HG02885 (cell line): ENCODE measurements around the gene MICAL2.
A peak's percentile ranks its signal among the peaks of the same experiment; 100 is the strongest.

Source experiments
- ATAC-seq: cut with Tn5 transposase; IDR thresholded peaks from one replicate; pipeline ENCODE4 v1.9.1; 2021; ENCODE audit warnings: mild to moderate bottlenecking; ENCODE audit not compliant: unreplicated experiment, poor library complexity

MICAL2 gene

DNA sequence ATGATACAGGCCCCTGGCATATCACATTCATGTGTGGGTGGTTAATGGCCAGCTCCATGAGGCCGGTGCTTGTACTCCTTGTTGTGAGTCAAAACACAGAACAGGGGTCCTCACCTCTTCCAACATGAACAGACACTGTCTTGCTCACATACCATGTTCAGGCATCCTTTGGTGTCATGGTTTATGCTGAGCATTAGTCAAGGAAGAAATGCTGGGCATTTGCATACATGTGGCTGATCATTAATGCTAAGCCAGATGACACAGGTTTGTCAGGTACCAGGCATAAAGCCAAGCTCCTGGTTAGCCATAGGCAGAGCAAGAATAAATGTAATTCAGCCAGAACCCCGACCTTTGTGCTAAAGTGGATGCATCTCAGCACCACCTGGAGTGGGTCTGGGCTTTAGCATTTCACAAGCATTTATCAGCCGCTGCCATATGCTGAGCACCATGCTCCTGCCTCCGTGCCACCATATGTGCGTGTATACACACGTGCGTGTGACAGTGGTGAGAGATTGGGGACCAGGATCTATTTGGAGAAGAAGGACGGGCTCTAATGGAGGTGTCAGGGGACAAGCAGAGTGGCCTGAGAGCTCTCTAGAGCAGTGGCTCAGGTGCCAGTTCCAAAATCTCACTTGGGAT, 55.0 kb downstream of the MICAL2 start:
- ATAC-seq = no peak

DNA sequence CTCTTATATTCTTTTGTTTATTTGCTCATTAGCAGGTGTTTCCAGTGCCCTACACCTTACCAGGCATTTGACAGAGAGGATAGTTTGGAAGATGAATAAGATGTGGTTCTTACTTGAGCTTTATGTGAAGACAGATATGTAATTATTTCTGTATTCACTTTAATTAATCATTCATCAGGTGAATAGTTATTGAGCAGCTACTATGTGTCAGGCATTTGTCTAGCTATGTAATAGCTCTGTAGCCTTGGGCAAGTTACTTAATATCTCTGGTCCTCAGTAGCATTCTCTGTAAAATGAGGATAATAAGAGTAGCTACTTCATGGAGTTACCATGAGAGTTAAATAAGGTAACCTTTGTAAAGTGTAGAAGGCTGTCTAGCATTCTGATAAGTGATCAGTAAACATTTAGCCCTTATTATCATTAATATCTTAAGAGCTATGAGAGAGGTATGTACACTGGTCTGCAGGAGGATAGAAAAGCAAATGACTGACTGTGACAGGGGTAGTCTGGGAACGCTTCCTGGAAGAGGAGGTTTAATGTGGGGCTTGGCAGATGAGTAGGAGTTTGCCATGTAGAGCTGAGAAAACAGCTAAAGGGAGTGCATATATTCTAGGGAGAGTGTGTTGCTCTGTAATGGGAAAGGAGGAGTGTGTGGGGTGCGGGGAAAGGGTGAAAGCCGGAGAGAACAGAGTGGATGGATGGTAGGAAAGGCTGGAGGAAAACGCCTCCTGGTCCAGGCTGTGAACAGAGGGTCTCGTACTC, 56.1 kb downstream of the MICAL2 start:
- ATAC-seq = no peak

DNA sequence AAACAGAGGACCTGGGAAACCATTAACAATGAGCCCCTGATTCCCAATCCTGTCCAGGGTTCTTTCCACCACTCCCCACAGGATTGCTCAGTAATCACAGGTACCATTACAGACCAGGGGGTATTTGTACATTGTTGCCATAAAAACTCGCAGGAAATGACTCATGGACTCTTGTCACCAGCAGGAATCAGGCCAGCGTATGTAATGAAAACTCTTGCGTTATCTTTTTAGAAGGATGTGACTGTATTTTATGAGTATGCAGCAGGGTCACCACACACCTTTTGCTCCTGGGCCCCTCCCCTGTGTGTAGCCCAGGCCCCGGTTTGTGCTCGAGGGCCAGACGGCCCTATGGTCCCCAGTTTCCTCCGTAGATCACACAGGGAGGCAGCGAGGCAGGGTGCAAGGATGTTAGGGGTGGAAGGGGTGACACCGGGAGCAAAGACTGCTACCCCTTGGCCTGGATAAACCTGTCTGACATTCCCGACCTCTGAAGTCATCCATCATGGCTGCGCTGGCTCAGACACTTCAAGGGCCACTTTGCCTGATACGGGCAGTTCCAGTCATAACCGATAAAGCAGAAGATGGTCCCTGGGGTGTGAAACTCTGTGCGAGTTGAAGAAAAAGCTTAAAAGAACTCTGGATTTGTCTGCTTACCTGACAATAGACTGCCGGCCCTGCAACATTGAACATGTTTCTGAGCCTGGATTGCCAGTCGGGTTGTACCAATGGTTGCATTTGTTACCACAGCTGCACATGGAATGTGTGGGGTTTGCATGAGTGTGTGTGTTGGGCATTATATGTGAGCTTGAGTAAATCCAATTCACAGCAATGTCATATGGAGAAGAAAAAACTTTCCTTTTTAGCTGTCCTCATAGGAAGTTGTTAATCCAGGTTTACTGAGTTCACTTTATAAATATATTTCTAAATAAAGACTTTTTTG, 56.9 kb downstream of the MICAL2 start:
- ATAC-seq = no peak

DNA sequence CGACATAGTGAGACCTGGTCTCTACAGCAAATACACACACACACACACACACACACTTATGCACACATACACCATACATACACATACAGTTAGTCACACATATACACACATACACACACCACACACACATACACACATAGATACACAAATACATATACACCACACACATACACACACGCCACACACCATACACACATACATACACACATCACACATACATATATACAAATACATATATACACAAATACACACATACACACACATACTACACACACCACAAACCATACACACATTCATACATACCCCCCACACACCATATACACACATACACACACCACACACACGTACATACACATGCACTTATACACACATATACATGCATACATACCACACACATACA, 57.7 kb downstream of the MICAL2 start:
- ATAC-seq = no peak

DNA sequence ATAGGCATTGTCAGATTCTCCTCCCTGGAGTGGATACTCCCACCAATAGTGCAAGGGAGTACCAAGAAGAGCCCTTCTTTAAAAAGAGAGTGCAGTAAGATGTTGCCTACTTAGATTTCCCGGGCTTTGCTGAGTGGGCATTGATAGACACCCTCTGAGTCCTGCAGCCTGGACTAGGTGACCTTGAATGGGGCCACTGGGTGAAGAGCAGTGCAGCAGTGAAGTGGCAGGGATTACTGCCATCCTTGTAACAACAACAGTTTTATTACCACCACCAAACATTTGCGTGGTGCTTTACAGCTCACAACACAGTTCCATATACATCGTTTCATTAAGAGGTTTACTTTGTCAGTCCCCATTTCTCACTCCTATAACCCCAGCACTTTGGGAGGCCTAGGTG, 59.4 kb downstream of the MICAL2 start:
- ATAC-seq = no peak

DNA sequence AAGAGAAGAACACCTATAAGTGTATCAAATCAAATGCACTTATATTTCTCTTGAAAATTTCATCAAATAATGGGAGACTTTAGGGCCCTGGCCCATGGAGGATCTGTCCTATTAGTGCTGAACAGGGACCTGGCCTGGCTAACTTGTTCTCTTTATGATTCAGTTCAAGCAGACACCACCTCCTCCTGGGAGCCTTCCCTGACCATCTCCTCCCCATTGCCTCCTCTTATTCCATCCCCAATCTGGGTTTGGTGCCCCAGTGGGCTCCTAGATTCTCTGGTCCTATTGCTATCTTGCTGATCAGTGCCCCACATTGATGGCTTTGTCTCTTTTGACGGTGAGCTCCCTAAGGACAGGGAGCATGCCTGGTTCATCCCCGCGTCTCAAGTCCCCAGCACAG, 60.1 kb downstream of the MICAL2 start:
- ATAC-seq = no peak

DNA sequence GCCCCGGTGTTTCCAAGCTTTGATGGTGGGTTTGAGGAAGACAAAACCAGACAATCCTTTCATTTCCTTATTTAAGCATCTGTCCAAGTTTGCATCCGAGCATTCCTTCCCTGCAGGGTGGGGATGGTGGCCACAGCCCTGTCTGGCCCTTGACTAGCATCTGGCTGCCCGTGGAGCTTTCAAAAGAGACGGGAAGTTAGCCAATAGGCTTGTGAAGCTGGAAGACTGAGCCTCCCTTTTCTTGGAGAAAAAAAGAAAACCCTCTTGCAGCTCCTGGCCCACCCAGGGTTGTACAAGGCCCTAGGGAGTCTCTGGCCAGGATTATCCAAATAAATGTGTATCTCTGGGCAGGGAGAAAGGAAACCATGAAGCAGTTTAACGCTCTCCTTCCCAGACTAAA, 60.6 kb downstream of the MICAL2 start:
- no peak for ATAC-seq

DNA sequence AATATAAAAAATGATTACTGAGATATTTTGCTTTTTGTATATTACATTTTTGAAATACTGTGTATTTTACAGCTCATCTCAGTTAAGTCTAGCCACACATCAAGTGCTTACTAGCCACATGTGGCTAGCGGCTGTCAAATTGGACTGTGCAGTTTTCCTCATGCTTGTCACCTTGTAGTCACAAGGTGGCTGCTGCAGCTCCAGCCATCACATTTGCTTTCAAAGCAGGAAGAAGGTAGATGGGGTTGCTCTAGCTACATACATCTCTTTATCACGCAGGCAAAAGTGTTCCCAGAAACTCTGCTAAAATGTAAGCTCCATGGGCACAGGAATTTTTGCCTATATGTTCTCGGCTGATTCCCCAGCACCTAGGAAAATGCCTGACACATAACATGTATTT, 61.5 kb downstream of the MICAL2 start:
- ATAC-seq = no peak

DNA sequence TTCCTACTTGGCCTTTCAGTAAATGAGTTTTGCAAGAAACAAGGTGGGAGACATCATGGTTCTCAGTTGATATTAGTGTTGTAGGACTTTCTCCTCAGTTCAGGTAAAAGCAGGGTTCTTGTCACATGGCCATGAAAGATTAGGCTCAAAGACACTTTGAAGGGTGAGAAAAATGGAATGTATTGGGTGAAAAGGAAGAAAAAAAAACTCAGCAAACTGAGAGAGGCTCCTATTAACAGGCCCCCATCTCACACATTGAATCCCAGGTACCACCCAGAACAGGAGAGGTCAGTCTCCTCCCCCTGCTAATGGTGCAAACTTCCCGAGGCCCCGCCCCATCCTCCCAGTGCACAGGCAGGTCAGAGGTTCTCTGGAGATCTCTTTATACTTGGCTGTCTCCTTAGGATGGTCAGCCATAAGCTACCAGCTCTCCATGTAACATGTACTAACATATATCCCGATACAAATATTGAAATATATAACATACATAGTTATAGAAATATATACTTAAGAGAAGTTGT, 62.2 kb downstream of the MICAL2 start:
- no peak for ATAC-seq

DNA sequence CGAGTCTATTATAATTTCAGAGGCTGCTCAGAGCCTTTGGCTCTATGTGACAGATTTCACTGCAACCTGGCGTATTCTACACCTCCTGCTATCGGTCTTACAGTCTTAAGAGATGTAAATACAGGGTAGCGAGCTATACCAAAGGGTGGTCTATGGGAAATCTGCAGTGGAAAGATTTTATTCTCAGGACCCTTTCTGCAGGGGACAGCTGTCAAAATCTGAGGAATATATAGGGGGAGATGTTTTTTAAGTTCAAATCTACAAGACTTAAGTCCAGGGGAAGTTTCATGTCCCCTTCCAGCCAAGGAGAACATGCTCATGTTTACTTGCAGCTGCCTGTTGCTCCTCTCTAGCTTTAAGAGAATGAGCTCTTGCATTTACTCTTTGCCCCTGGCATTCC, 62.7 kb downstream of the MICAL2 start:
- ATAC-seq = no peak

DNA sequence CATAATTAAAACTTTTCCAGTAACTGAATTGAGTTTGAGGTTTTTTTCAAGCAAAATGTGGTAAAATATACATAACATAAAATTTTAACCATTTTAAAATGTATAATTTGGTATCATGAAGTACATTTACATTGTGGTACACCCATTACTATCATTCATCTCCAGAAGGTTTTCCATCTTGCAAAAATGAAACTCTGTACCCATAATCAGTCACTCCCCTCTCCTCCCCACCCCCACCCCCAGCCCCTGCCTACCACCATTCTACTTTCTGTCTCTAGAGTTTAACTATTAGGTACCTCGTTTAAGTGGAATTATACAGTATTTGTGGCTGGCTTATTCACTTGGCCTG, 63.7 kb downstream of the MICAL2 start:
- ATAC-seq = peak; percentile 42

DNA sequence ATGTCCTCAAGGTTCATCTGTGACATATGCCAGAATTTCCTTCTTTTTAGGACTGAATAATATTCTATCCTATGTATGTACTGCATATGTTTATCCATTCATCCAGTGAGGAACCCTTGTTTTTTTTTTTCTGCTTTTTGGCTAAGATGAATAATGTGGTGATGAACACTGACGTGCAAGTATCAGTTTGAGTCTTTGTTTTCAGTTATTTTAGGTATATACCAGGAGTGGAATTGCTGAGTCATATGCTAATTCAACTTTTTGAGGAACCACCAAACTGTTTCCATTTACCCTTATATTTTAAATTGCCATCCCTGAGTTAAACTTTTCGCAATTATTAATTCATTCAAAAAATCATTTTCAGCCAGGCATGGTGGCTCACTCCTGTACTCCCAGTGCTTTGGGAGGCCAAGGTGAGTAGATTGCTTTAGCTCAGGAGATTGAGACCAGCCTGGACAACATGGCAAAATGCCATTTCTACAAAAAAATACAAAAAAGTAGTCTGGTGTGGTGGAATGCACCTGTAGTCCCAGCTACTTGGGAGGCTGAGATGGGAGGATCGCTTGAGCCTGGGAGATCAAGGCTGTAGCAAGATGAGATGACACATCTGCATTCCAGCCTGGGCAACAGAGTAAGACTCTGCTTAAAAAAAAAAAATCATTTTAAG, 64.2 kb downstream of the MICAL2 start:
- peak; percentile 83 for ATAC-seq

DNA sequence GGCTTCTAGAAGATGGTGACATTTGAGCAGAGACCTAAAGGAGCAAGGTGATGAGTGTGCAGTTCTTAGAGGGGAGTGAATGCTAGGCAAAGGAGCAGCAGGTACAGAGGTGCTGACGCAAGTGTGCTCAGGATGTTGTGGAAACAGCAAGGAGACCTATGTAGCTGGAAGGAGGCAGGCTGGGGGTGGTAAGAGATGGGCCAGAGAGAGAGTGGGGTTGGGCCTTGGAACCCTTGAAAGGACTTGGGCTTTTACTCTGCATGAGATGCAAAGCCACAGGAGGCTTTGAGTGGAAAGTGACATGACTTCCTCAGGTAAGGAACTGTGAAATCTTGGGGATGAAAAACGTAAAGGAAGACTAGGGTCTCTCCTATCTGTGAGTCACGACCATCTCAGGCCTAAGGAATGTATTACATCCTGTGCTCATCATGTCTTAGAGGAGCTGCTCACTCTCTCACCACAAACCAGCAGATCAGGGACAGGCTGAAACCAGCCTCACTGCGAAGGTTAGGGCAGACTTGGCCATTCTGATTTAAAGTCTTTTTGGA, 65.4 kb downstream of the MICAL2 start:
- ATAC-seq = peak; percentile 48

DNA sequence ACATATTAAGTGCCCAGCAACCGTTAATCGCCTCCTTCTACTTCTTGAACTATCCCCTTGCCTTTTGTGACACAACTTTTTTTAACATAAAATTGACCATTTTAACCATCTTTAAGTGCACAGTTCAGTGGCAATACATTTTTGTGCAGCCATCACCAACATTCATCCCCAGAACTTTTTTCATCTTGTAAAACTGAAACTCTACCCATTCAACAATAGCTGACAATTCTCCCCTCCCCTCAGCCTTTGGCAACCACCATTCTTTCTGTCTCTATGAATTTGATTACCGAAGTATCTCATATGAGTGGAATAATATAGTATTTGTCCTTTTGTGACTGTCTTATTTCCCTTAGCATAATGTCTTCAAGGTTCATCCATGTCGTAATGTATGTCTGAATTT, 66.0 kb downstream of the MICAL2 start:
- ATAC-seq = no peak

DNA sequence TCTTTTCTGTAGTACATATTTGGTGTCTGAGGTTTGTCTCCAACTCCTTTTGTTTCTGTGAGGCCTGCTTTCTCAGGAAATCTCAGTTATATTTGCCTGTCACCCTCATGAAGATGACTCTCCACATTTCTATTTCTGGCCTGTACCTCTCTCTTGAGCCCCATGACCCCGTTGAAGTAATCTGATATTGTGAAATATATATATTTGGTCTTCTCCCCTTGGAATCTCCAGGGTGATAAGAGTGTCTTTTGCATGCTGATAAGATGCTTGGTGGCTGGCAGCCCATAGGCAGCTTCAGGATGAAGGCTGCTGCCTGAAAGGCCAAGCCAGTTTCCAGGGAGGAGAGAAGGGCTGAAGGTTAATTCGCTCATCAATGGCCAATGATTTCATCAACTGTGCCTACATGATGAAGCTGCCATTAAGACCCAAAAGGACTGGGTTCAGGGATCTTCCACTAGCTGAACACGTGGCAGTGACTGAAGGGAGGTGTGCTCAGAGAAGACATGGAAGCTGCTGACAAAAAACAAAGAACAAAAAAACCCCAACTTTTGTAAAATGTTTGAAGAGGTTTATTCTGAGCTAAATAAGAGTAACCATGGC, 67.4 kb downstream of the MICAL2 start:
- ATAC-seq = no peak

DNA sequence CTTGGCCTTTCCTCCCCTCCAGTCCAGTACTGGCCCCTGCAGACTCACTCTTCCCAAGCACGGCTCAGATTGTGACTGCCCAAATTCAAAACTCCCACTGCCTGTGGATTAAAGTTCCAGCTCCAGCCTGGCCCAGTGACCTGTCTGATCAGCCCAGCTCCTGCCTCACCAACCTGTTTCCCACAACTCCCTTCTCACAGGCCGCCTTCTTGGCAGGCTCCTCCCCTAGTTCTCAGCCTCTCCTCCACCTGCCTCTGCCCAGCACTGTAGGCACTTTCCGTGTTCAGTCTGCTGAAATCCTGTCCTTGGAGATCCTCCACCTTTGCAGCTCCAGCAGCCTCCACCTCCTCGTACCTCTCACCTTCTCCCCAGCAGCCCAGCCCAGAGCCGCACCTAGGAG, 68.6 kb downstream of the MICAL2 start:
- ATAC-seq = no peak

DNA sequence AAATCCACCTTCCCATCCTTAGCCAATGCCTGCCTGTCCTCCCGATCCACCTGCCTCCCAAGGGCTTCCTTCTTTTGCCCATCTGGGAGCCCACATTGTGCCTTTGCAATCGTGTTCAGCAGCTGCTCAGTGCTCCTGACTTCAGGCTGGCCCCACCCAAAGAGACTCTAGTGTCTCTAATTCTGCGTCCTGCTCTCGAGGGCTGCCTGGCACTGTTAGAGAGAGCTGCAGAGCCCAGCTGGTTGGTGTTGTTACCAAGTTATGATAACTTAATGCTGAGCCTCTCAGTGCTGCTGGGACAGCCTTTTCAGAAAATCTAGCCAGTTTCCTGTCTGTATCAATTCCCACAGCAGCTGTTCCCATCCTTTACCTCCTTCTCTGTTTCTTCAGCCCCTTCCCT, 69.1 kb downstream of the MICAL2 start:
- no peak for ATAC-seq

DNA sequence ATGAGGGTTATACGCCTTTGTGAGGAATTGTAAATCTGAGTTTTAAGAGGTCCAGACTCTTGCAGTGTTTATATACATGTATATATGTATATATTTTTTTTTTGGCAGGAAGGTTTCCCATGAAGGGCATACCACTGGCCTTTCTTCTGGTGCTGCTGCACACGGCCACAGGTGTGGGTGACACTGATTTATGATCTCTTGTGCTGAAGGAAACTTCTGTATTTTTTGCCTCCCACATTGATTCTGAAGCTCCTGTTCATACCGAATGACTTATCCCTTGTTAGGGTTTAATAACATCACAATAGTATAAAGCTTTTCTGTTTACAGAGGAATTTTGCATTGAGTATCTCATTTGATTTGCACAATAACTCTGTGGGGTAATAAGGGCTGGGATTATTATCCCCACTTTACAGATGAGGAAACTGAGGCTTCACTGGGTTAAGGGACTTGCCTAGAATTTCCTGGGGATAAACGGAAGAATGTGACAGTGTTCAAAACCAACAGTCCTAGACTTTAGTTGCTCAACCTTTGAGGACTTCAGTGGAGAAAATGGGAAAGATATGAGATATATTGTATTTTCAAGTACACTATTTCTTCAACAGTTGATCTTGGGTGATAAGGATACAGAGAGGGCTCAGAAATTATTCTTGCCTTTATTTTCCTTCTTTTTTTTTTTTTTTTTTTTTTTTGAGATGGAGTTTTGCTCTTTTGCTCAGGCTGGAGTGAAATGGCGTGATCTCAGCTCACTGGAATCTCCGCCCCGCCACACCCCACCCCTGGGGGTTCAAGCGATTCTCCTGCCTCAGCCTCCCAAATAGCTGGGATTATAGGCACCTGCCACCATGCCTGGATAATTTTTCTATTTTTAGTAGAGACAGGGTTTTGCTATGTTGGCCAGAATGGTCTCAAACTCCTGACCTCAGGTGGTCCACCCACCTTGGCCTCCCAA, 70.1 kb downstream of the MICAL2 start:
- ATAC-seq = no peak

DNA sequence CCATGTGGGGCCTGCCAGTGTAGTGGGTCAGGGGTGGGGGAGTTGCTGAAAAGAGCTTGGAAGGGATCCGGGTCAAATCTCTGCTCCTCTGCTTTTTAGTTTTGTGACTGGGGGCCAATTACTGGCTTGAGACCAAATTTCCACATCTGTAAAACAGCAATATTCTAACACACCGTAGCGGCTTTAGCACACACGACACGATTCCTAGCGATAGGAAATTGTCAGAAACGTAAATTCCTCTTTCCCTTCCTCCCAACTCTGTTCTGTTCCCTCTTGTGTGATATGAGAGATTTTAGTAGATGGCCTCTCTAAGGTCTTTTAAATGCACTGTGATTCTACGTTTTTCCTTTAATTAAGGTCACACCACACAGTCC, 71.9 kb downstream of the MICAL2 start:
- ATAC-seq = no peak
